Sigmoid colon (tissue), 7 donors: ENCODE results near the gene TANGO2. TPM values are rescaled to one million over a fixed set of nuclear protein-coding genes. Genes with fewer than 3 reads are reported as not detected.

Experiments used
- DNase-seq: peaks from one replicate; pipeline ENCODE4 v3.0.0-alpha.2; 2019
- H3K27ac ChIP-seq, 4 donors: fragments of 200-600 bp; sonication (generic); one replicate each; pipeline ENCODE4 v1.5.1; 2016 to 2019; ENCODE audit warnings: mild to moderate bottlenecking in 1 of 4
- H3K27me3 ChIP-seq, 3 donors: fragments of 200-600 bp; sonication (generic); one replicate each; pipeline ENCODE4 v1.5.1; 2019; ENCODE audit warnings: mild to moderate bottlenecking in 1 of 3
- H3K36me3 ChIP-seq, 4 donors: fragments of 200-600 bp; sonication (generic); one replicate each; pipeline ENCODE4 v1.5.1; 2016 to 2019
- H3K4me1 ChIP-seq, 4 donors: fragments of 200-600 bp; sonication (generic); one replicate each; pipeline ENCODE4 v1.5.1; 2017 to 2019
- H3K4me3 ChIP-seq, 4 donors: fragments of 200-600 bp; sonication (generic); one replicate each; pipeline ENCODE4 v1.5.1; 2017 to 2019; ENCODE audit warnings: mild to moderate bottlenecking in 2 of 4, moderate library complexity in 1 of 4
- H3K9me3 ChIP-seq, 4 donors: fragments of 200-600 bp in 3 of 4; sonication (generic) in 3 of 4; one replicate each; pipeline versions ENCODE4 v1.5.1 to v1.6.1; 2013 to 2019
- CTCF ChIP-seq, 4 experiments: fragments of 450-650 bp in 3 of 4; fragments of 200-600 bp in 1 of 4; IDR thresholded peaks; one replicate each; pipeline ENCODE4 v1.5.1; 2016 to 2019; ENCODE audit warnings: antibody characterized with exemption in 4 of 4, mild to moderate bottlenecking in 3 of 4, moderate library complexity in 2 of 4
- EP300 ChIP-seq, 4 donors: sonication (generic); formaldehyde crosslinking; IDR thresholded peaks; one replicate each; pipeline ENCODE4 v1.6.1; 2017; ENCODE audit warnings: antibody characterized with exemption in 4 of 4
- POLR2A ChIP-seq, 2 donors: fragments of 450-650 bp; IDR thresholded peaks; one replicate each; pipeline ENCODE4 v1.6.1; 2016; ENCODE audit warnings: antibody characterized with exemption in 2 of 2, mild to moderate bottlenecking in 2 of 2, moderate library complexity in 2 of 2
- POLR2AphosphoS5 ChIP-seq, 4 donors: sonication (generic); formaldehyde crosslinking; IDR thresholded peaks; one replicate each; pipeline ENCODE4 v1.6.1; 2017; ENCODE audit warnings: antibody characterized with exemption in 4 of 4
- WGBS, 2 donors: extraction: QIAGEN DNeasy Blood & Tissue Kit; methylation state at CpG; one replicate each; pipeline ENCODE4 v1.1.7; 2013; 5-methylcytosine and 5-hydroxymethylcytosine counted together
- intact Hi-C: fragments of 100-400 bp; cut with DNase I; formaldehyde crosslinking; loops from one replicate; pipeline ENCODE4 v1.15.1; 2023
- polyA plus RNA-seq, 3 donors: library from polyadenylated mRNA; stranded (reverse); fragments of 200-250 nt; gene quantifications; one replicate each; pipeline ENCODE4 v1.2.3, GENCODE V29; 2013
- total RNA-seq, 4 donors: library from RNA; depleted of rRNA; stranded (reverse); fragments of >200 nt; gene quantifications; one replicate each; pipeline ENCODE4 v1.1.0, GENCODE V29; 2016
- donor health status: healthy with polysubstance abuse.
- donor health status: Bipolar disorder and iron deficiency.
- donor health status: healthy.

Gene TANGO2
- total and polyA plus RNA-seq, 7 donors = 24.2 to 46.2 (median 31.6) TPM

- Histone ChIP-seq H3K27me3 (no peaks in the 10 kb centered on the region), H3K4me1 (peaks cover 0 to 5% (median 2%) of the 10 kb centered on the region in 4 donors), H3K27ac (no peak overlapping the region), H3K9me3 (no peaks in the 10 kb centered on the region), H3K36me3 (peaks cover 0 to 50% (median 16%) of the 10 kb centered on the region in 4 donors), H3K4me3 (no peak overlapping the region)
- intact Hi-C loops = no loop called here
- TF ChIP-seq EP300 (IDR thresholded peaks at IDR 0.05) = no peak
- no peak for TF ChIP-seq POLR2AphosphoS5 (IDR thresholded peaks at IDR 0.05)
- TF ChIP-seq CTCF (IDR thresholded peaks at IDR 0.05) = no peak
- TF ChIP-seq POLR2A (IDR thresholded peaks at IDR 0.05) = no peak
- no peak for DNase-seq
- WGBS, 2 donors = 89 to 95% methylated on average over 7 of the region's 7 CpGs
These were observed 17.7 kb downstream of the TANGO2 start for GRCh38 chr22:20038574-20038973.

- Histone ChIP-seq H3K27ac (no peak overlapping the region), H3K36me3 (peaks cover 0 to 60% (median 18%) of the 10 kb centered on the region in 4 donors), H3K9me3 (no peaks in the 10 kb centered on the region), H3K27me3 (no peaks in the 10 kb centered on the region), H3K4me3 (no peak overlapping the region), H3K4me1 (no peaks in the 10 kb centered on the region)
- WGBS, 2 donors = 92 to 96% methylated on average over 9 of the region's 9 CpGs
- no peak for DNase-seq
- TF ChIP-seq EP300 (IDR thresholded peaks at IDR 0.05) (no peak), POLR2A (IDR thresholded peaks at IDR 0.05) (no peak), CTCF (IDR thresholded peaks at IDR 0.05) (no peak), POLR2AphosphoS5 (IDR thresholded peaks at IDR 0.05) (no peak)
- intact Hi-C loops = no loop called here
These were observed 18.9 kb downstream of the TANGO2 start for GRCh38 chr22:20039683-20040325.

GRCh38 chr22:20040327-20041200 lies 19.7 kb downstream of the TANGO2 start:
- Histone ChIP-seq H3K4me1 (no peaks in the 10 kb centered on the region), H3K9me3 (no peaks in the 10 kb centered on the region), H3K36me3 (peaks cover 0 to 61% (median 18%) of the 10 kb centered on the region in 4 donors), H3K27ac (no peak overlapping the region), H3K4me3 (no peak overlapping the region), H3K27me3 (no peaks in the 10 kb centered on the region)
- 96 to 97% methylated on average over 7 of the region's 7 CpGs for WGBS, 2 donors
- DNase-seq = no peak
- intact Hi-C loops = no loop called here
- TF ChIP-seq POLR2A (IDR thresholded peaks at IDR 0.05) (no peak), POLR2AphosphoS5 (IDR thresholded peaks at IDR 0.05) (no peak), CTCF (IDR thresholded peaks at IDR 0.05) (no peak), EP300 (IDR thresholded peaks at IDR 0.05) (no peak)

- H3K36me3 ChIP-seq = peaks cover 0 to 61% (median 9%) of the 10 kb centered on the region in 4 donors
These were observed 22.4 kb downstream of the TANGO2 start for GRCh38 chr22:20043057-20043996.

More at GRCh38 chr22:20043057-20043996, 22.4 kb downstream of the TANGO2 start:
- Histone ChIP-seq H3K9me3 (no peaks in the 10 kb centered on the region), H3K4me3 (no peak overlapping the region), H3K4me1 (no peaks in the 10 kb centered on the region), H3K27ac (no peak overlapping the region), H3K27me3 (no peaks in the 10 kb centered on the region)
- TF ChIP-seq EP300 (IDR thresholded peaks at IDR 0.05) (no peak), POLR2AphosphoS5 (IDR thresholded peaks at IDR 0.05) (no peak), CTCF (IDR thresholded peaks at IDR 0.05) (no peak), POLR2A (IDR thresholded peaks at IDR 0.05) (no peak)
- WGBS, 2 donors = 94 to 96% methylated on average over 26 of the region's 26 CpGs
- intact Hi-C loops = no loop called here
- no peak for DNase-seq
